ENCODE data around the gene C21orf91. TPM values are rescaled to one million over a fixed set of nuclear protein-coding genes. Genes with fewer than 3 reads are reported as not detected.

C21orf91 gene
- total and polyA plus RNA-seq, 2 donors (not counting 3 experiments of a cell fraction or from before 2014, with no cell fraction given) = 1.3 to 4.2 TPM

DNA sequence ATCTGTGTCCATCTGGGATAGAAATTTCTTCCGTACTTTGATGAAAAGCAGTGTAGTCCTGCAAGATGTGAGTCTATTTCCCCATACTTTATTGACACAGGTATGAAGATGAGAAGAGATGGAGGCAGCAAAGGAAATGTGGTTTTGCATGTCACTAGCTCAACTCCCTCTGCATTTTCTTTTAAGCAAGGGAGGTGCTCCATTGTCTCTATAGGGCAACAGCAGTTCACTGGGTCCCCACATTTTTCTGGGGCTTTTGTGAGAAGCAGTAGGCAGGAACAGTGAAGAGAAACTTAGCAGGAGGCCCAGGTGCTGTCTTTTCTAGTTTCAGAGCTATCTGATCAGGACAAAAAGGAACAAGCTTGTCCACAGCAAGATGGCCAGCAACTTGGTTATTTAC, 37.1 kb downstream of the C21orf91 start:
- Histone ChIP-seq H3K27me3 (ENCODE audit: control insufficient read depth in 2 of 2, insufficient read depth in 2 of 2, low read length in 2 of 2) (no peaks in the 10 kb centered on the region), H3K36me3 (ENCODE audit: control insufficient read depth in 2 of 2, extremely low read depth in 1 of 2, insufficient read depth in 2 of 2, low read length in 2 of 2) (peaks cover 0 to 2% of the 10 kb centered on the region in 2 experiments), H3K9me1 (replicated peaks; ENCODE audit: control insufficient read depth, extremely low read depth, insufficient read depth, low read length) (no peaks in the 10 kb centered on the region), H3K79me2 (ENCODE audit: control insufficient read depth, insufficient read depth, low read length) (no peaks in the 10 kb centered on the region), H3K4me1 (ENCODE audit: control insufficient read depth, extremely low read depth, insufficient read depth, low read length) (no peaks in the 10 kb centered on the region), H4K20me1 (replicated peaks; ENCODE audit: control insufficient read depth, extremely low read depth, insufficient read depth, low read length) (no peaks in the 10 kb centered on the region), H3K9me3 (replicated peaks; ENCODE audit: control insufficient read depth, insufficient read depth, low read length) (no peaks in the 10 kb centered on the region), H3K4me2 (ENCODE audit: insufficient read depth, low read length) (no peak overlapping the region), H2AFZ (ENCODE audit: low read depth, low read length) (no peak overlapping the region), H3K9ac (replicated peaks; ENCODE audit: extremely low read depth, insufficient read depth, low read length) (no peak overlapping the region), H3K4me3 (replicated peaks in 1 of 3; ENCODE audit: insufficient read depth in 1 of 3, low read depth in 1 of 3, low read length in 3 of 3) (no peak overlapping the region), H3K27ac (ENCODE audit: insufficient read depth, low read depth, low read length) (no peak overlapping the region)
- POLR2A ChIA-PET = no interaction called here
- intact Hi-C loops (cut with micrococcal nuclease) = no loop called here
- CTCF ChIA-PET = interaction anchor here (1.2 kb wide), 1 partner anchor 11 kb away, joined by 3 read pairs; no protein-coding TSS in a partner anchor
- TF ChIP-seq, protein P1, sequence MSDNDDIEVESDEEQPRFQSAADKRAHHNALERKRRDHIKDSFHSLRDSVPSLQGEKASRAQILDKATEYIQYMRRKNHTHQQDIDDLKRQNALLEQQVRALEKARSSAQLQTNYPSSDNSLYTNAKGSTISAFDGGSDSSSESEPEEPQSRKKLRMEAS (IDR thresholded peaks at IDR 0.05; ENCODE audit: insufficient read depth, insufficient read length) = no peak
- TF ChIP-seq POLR2AphosphoS5 (IDR thresholded peaks at IDR 0.05; ENCODE audit: insufficient read depth, low read depth, low read length) = no peak
- no peak for TF ChIP-seq EZH2 (IDR thresholded peaks at IDR 0.05; ENCODE audit: borderline replicate concordance, low read depth, low read length, severe bottlenecking)
- FAIRE-seq = no peak
- dilution Hi-C loops (cut with MboI; ENCODE audit: extremely low pct_ligation_motif_present, low sequenced_read_pairs) = no loop called here
- BruUV-seq (replicated peaks) = no TSS peak
- no peak for DNase-seq (ENCODE audit: low read depth, low spot score)

DNA sequence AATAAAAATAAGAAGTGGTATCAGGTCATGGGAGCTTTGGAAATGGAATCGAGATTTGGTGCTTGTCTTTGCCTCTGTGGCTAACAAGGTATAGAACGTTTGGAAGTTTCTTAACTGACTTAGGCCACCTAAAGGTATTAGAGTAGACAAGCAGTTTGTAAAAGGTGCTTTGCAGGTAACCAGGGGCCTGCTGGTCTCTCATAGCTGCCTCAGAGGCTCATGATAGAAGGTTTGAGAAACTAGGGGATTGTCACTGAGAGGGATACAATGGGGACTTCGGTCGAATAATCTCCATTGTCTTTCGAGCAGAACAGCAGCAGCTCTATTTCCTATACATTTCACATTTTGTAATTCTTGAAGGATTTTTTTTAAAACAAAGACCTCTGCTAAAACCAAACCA, 37.6 kb downstream of the C21orf91 start:
- Histone ChIP-seq H3K27ac (ENCODE audit: insufficient read depth, low read depth, low read length) (no peak overlapping the region), H2AFZ (ENCODE audit: low read depth, low read length) (no peak overlapping the region), H3K4me3 (replicated peaks in 1 of 3; ENCODE audit: insufficient read depth in 1 of 3, low read depth in 1 of 3, low read length in 3 of 3) (no peak overlapping the region), H3K27me3 (ENCODE audit: control insufficient read depth in 2 of 2, insufficient read depth in 2 of 2, low read length in 2 of 2) (no peaks in the 10 kb centered on the region), H3K36me3 (ENCODE audit: control insufficient read depth in 2 of 2, extremely low read depth in 1 of 2, insufficient read depth in 2 of 2, low read length in 2 of 2) (no peaks in the 10 kb centered on the region), H3K4me1 (ENCODE audit: control insufficient read depth, extremely low read depth, insufficient read depth, low read length) (no peaks in the 10 kb centered on the region), H4K20me1 (replicated peaks; ENCODE audit: control insufficient read depth, extremely low read depth, insufficient read depth, low read length) (no peaks in the 10 kb centered on the region), H3K9me3 (replicated peaks; ENCODE audit: control insufficient read depth, insufficient read depth, low read length) (no peaks in the 10 kb centered on the region), H3K9ac (replicated peaks; ENCODE audit: extremely low read depth, insufficient read depth, low read length) (no peak overlapping the region), H3K9me1 (replicated peaks; ENCODE audit: control insufficient read depth, extremely low read depth, insufficient read depth, low read length) (no peaks in the 10 kb centered on the region), H3K79me2 (ENCODE audit: control insufficient read depth, insufficient read depth, low read length) (no peaks in the 10 kb centered on the region), H3K4me2 (ENCODE audit: insufficient read depth, low read length) (no peak overlapping the region)
- DNase-seq (ENCODE audit: low read depth, low spot score) (no peak), FAIRE-seq (no peak)
- no peak for TF ChIP-seq JUN (IDR thresholded peaks at IDR 0.05; ENCODE audit: borderline replicate concordance, insufficient read depth, insufficient read length, low read depth)
- TF ChIP-seq, protein P2, sequence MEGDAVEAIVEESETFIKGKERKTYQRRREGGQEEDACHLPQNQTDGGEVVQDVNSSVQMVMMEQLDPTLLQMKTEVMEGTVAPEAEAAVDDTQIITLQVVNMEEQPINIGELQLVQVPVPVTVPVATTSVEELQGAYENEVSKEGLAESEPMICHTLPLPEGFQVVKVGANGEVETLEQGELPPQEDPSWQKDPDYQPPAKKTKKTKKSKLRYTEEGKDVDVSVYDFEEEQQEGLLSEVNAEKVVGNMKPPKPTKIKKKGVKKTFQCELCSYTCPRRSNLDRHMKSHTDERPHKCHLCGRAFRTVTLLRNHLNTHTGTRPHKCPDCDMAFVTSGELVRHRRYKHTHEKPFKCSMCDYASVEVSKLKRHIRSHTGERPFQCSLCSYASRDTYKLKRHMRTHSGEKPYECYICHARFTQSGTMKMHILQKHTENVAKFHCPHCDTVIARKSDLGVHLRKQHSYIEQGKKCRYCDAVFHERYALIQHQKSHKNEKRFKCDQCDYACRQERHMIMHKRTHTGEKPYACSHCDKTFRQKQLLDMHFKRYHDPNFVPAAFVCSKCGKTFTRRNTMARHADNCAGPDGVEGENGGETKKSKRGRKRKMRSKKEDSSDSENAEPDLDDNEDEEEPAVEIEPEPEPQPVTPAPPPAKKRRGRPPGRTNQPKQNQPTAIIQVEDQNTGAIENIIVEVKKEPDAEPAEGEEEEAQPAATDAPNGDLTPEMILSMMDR (IDR thresholded peaks at IDR 0.05; ENCODE audit: extremely low read depth in 1 of 2, insufficient read depth in 1 of 2, low read depth in 1 of 2, low read length in 2 of 2) = no peak
- no peak for TF ChIP-seq GATA2 (IDR thresholded peaks at IDR 0.05; ENCODE audit: insufficient read depth, insufficient read length, low read depth, low read length)
- TF ChIP-seq, protein P1 (IDR thresholded peaks at IDR 0.05; ENCODE audit: insufficient read depth, insufficient read length) = no peak
- TF ChIP-seq POLR2AphosphoS5 (IDR thresholded peaks at IDR 0.05; ENCODE audit: insufficient read depth, low read depth, low read length) = no peak
- no peak for TF ChIP-seq POLR2A (IDR thresholded peaks at IDR 0.05; ENCODE audit: low read depth, low read length)
- TF ChIP-seq FOS (IDR thresholded peaks at IDR 0.05; ENCODE audit: borderline replicate concordance, insufficient read depth, low read length) = no peak
- TF ChIP-seq MYC (IDR thresholded peaks at IDR 0.05; ENCODE audit: low read depth, low read length) = no peak
- no peak for TF ChIP-seq EZH2 (IDR thresholded peaks at IDR 0.05; ENCODE audit: borderline replicate concordance, low read depth, low read length, severe bottlenecking)
- no TSS peak for BruUV-seq (replicated peaks)
- dilution Hi-C loops (cut with MboI; ENCODE audit: extremely low pct_ligation_motif_present, low sequenced_read_pairs) = no loop called here
- CTCF ChIA-PET = interaction anchor here (1.2 kb wide), 1 partner anchor 10 kb away, joined by 3 read pairs; no protein-coding TSS in a partner anchor
- intact Hi-C loops (cut with micrococcal nuclease) = no loop called here
- POLR2A ChIA-PET = no interaction called here
